NCI-H226 (cell line): Measurements from ENCODE around the gene PTPRN2.
"Not testable (repeated sequence)": the region's sequence is repeated elsewhere in the genome, so short reads cannot be mapped to it uniquely, and the experiment has no call there.

Source experiments
- DNase-seq: peaks from one replicate; pipeline ENCODE4 v3.0.0-alpha.2; 2015

PTPRN2 gene

DNA sequence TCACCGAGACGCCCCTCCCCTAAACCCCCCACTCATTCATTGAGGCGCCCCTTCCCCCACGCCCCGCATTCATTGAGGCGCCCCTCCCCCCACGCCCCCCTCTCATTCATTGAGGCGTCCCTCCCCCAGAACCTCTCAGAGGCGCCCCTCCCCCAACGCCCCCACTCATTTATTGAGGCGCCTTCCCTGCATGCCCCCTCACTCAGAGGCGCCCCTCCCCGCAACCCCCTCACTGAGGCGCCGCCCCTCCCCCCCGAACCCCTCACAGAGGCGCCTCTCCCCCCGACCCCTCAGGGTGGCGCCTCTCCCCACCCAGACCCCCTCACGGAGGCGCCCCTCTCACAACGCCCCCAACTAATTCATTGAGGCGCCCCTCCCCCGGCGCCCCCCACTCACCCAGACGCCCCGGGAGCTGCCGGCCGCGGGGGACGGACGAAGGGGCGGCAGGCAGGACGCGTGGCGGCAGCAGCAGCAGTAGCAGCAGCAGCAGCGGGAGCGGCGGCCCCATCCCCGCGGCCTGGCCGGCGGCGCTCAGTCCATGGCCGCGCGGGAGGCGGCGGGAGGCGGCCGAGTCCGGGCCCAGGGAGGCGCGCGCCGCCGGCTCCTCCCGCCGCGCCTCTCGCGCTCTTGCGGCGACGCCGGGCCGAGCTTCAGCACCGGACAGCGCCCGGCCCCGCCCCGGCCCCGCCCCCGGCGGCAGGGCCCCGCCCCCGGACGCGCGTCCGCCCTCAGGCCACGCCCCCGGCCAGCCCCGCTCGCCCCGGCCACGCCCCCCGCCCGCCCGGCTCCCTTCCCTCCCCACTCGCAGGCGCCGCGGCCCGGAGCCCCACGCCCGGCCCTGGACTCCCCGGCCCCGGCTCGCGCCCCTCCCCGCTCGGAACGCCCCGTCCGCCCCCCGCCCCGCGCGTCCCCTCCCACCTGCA lies at the start of gene PTPRN2:
PTPRN2 (minus strand) TSS at position 662 of the 923 bp plus-strand sequence.
- DNase-seq: peak; percentile 58

DNA sequence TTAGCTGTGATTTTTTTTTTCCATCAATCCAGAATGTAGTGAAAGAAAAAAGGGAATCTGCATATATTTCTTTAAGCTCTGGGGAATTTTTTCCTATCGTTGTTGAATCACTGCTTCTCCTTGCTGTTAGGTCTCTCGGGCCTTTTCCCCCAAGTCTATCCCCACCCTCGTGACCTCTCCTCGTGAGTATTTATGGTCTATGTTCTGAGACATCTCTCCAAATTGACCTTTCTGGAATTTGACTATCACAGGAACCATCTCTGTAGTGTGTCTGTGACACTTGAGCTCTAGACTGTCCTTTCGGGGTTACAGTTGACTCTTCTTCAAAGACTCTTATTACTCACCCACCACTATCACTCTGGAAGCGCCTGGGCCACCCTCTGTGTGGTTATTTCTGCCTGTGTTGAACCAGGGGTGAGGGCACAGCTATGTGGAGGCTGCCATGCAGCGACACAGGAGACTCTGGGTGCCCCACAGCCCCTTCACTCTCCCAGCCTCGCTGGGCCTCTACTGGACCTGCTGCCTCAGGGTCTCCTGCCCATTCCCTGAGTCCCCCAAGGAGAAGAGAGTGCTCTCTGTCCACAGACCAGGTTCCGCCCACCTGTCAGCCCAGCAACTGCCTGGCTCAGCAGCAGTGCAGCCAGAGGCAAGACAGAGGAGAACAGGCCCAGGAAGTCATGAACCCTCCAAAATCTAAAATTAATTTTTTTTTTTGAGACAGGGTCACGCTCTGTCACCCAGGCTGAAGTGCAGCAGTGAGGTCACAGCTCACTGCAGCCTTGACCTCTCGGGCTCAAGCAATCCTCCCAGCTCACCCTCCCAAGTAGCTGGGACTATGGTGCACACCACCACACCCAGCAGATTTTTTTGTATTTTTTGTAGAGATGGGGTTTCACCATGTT lies 45.7 kb upstream of the PTPRN2 start:
- no peak for DNase-seq

DNA sequence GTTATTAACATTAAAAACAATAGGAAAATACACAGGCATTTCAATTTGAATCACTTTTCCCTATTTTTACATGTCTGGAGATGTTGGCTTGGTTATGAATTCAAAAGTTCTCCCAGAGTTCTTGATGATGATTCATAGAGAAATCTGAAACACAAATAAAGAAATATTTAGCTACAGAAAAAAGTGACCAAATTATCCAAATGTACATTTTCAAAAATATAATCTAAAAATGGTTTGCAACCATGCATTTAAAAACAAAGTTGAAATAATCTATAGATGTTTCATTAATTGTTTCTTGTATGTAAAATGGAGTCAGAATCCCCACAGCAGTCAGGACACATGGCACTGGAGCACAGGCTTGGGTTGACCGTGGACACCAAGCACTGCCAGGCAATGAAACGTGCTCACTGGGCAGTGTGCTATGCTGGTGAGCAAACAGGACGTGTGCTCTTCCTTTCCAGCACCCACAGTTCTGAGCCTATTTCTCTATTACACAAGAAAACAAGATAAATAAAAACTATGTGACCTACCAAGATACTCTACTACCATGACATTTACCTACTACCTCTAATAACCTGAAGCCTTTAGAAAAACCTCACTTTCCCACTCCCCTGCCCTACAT lies 44.1 kb upstream of the PTPRN2 start:
- no peak for DNase-seq

DNA sequence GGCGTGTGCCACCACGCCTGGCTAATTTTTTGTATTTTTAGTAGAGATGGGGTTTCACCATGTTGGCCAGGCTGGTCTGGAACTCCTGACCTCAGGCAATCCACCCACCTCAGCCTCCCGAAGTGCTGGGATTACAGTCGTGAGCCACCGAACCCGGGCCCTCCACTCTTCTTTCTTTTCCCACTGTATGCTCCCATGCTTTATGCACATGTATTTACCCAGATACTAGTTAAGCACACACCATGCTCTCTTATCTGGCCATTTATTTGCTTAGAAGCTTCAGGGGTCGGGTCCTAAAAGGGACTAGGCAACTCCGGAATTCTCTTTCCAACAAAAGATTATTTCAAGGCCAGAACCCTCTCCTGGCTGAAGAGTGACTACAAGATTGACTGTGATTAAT lies 38.7 kb upstream of the PTPRN2 start:
- not testable (repeated sequence) for DNase-seq

DNA sequence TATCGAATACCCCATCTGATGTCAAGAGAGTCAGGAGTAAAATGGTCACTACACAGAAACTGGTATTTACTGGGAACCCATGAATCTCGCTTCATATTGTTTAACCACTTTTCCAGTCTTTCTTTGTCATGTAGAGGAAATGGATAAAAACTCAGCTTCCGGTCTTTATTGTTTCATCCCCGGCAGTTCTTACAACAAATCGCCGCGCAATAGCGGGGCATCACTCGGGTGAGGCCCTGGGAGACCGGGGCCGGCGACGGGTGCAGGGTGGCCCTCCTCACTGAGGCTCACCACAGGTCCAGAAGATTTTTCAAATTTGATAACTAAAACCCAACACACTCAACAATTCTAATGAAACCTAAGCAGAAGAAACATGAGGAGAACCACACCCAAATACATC lies 35.6 kb upstream of the PTPRN2 start:
- no peak for DNase-seq

DNA sequence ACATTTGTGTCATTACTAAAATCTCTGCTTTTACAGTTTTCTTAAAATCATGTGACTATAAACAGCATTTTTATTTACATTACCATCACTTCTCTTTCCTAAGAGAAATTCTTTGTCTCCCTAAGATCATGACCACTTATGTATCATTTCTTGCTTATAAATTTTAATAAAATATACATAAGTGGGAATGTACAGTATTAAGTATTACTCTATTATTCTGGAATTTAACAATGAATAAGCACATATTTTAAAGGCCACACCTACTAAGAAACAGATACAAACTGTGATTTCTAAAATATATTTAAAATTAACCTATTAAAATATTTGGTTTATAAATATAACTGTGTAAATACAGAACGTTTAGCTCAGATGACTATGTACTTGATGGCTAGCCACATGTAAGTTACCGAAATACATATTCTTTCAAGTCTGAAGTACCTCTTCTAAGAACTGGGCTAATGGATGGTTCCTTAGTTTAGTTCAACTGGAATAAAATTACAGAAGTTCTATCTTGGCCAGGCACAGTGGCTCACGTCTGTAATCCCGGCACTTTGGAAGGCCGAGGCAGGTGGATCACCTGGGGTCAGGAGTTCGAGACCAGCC lies 33.3 kb upstream of the PTPRN2 start:
- DNase-seq: no peak

DNA sequence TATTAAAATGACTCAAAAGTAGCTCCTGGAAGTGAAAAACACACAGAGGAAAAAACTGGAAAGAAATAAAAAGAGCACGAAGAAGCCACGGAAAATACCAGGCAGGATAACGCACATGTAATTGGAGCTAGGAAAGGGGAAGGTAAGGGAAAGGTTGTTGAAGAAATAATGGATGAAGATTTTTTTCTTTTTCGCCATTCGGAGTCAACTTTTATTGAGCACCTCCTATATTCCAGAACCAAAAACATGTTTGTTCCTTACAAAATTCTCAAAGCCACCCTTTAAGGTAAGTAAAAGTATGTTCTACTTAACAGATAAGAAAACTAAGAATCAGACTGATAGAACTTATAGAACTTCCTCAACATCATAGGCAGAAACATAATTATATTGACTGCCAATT lies 32.8 kb upstream of the PTPRN2 start:
- no peak for DNase-seq

DNA sequence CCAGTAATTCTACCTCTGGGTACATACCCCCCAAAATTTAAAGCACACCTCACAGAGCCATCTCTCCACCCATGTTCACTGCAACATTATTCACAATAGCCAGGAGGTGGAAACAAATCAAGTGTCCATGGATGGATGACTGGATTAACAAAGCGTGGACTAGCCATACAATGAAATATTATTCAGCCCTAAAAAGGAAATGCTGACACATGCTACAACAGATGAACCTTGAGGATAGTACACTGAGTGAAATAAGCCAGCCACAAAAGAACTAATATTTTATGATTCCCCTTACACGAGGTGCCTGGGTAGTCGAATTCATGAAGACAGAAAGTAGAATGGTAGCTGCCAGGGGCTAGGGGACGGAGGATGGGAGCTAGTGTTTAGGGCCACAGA lies 31.1 kb upstream of the PTPRN2 start:
- no peak for DNase-seq

DNA sequence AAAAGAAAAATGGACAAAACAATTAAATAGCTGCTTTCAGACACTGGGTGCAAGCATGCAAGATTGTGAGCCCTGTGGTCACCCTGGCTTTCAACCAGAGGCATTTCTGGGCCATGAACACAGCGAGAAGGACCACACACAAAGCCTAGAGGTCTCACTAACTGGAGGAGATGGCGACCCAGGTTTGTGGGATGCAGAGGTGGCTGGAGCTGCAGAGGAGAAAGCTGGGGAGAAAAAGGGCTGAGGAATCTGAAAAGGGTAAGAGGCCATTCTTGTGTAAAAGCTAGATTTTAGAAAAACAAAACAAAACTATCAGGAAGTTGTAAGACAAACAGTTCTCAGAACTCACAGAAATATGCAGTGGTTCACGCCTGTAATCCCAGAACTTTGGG lies 30.1 kb upstream of the PTPRN2 start:
- no peak for DNase-seq

DNA sequence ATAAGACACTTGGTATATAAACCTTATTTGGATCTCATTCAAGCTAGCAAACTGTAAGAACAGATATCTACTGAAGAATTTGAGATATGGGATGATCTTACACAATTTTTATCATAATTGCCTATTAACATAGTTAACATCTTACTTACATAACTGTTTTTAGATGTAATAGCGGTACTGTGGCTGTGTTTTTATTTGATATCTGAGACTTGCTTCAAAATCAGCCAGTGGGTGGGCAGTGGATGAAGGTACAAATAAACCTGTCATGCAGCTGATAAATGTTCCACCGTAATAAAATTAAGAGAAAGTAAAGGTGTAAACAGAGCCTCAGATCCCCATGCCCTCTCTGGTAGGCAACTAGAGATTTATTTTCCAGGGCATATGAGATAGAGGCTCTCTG lies 28.4 kb upstream of the PTPRN2 start:
- DNase-seq: no peak

DNA sequence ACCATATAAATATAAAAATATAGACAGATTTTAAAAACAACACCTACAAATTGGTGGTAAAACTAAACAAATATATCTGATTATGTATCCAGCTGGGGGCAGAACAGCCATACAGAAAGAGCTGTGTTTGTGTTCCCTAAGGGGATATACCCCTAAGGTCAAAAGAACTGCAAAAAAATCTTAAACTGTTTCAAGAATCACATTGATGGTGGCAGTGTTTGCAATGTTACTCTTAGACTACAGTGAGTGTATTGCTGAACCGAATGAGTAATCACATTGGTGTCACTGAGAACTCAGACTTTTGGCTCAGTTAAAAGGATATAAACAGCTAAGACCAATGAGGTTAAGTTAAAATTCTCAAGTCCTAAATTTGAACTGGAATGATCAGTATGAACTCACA lies 27.1 kb upstream of the PTPRN2 start:
- no peak for DNase-seq

DNA sequence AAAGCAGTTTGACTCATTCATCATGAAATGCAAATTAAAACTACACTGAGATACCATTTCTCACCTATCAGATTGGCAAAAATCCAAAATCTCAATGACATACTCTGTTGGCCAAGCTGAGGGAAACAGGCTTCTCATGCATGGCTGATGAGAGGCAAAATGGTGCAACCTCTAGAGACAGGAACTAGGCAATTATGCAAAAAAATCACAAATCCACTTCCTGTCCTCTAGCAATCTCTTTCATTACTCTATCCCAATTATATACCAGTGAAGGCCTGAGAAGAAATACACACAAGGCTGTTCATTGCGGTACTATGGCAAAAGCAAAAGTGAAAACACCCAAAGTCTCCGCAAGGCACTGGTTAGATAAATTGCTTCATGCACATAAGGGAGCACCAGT lies 25.9 kb upstream of the PTPRN2 start:
- no peak for DNase-seq

DNA sequence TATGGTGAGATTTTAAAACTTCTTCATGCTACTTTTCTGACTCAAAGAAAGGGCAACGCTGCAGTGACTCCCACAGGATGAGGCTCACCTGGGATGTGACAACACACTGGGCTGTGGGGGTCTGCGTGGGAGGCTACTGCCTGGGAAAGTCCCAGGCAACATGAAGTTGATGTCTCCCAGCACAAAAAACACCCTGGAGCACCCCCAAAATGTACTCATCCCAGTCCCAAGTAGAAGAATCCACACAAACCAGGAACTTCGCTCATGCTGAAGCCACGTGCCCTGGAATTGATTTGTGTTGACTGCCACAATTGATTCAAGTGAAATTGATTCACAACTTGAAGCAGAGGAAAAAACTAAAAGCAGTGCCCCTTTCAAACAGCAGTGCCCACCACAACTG lies 24.9 kb upstream of the PTPRN2 start:
- DNase-seq: no peak

DNA sequence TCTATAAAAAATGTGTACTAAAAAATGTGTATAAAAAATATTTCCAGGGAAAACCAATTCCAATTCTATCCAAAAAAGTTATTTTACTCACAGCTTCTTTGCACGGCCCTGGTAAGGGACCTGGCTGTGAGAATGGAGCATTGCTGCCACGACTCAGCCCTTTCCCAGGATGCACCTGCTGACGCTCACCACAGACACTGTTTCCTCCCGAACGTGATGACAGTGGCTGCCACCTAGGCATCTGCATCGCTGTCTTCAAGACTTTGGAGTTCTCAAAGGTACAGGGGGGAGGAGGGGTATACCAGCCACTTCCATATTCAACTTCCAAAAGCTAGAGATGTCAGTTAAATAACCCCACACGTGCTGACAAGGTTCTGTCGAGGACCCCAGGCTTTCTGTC lies 23.9 kb upstream of the PTPRN2 start:
- no peak for DNase-seq

DNA sequence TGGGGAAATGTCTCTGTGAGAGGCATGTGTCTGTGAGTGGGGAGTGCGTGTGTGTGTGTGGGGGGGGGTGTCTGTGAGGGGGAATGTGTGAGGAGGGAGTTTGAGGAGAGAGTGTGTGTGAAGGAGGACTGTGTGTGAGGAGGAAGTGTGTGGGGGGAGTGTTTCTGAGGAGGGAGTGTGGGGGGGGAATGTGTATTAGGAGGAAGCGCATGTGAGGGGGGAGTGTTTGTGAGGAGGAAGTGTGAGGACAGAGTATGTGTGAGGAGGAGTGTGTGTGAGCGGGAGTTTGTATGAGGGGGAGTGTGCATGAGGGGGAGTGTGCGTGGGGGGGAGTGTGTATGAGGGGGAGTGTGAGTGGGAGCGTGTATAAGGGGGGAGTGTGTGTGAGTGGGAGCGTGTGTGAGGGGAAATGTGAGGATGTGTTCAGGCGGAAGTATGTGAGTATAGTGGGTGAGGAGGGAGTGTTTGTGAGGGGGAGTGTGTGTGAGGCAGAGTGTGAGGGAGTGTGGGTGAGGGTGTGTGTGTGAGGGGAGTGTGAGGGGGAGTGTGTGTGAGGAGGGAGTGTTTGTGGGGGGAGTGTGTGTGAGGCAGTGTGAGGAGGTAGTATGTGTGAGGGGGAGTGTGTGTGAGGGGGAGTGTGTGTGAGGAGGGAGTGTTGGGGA lies 21.8 kb upstream of the PTPRN2 start:
- DNase-seq: no peak

DNA sequence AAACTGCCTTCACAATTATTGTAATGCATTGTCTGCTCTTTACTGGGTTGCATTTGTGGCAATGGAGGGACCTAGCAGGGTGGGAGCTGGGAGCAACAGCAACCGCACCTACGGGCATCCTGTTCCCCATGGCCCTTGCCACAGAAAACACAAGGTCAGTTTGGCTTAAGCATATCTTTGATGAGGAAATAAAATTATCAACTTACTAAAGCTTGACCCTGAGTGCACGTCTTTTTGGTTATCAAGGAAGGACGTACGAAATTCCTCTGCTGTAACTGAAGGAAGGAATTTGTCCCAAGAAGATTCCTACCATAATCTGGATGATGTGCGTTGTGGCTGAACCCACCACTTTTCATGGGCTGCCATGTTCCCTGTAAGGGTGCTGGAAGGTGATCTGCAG lies 19.9 kb upstream of the PTPRN2 start:
- no peak for DNase-seq

DNA sequence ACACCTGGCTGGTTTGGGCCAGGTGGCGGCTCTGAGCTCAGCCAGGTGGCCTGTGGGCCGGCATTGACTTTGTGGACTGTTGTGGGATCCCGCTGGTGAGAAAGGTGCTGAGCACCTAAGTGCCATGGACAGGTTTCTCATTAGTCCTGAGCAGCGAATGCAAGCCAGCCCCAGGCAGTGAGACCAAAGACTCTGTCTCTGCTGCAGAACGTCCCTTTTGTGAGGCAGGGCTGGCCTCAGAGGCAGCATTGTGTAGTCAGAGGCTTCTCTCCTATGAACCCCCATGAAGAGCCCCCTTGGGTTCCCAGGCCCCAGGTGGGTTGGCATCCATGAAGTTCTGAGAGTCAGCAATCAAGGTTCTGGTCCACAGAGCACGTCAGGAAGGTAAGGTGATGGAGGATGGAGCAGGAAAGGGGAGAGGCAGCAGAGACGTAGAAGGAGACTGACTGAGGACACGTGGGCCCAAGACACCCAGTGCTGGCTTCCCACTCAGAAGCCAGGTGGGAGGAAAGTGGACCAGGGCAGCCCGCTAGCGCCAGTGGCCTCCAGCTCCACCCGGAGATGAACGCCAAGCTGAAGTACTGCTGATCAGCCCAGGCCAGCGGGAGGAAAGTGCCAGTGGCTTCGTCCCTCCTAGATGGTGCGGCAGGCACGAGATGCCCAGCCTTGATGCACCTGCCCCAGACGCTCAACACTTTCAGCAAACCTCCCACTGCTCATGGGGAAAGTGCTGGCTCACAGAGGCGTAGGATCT lies 19.2 kb upstream of the PTPRN2 start:
- DNase-seq: no peak

DNA sequence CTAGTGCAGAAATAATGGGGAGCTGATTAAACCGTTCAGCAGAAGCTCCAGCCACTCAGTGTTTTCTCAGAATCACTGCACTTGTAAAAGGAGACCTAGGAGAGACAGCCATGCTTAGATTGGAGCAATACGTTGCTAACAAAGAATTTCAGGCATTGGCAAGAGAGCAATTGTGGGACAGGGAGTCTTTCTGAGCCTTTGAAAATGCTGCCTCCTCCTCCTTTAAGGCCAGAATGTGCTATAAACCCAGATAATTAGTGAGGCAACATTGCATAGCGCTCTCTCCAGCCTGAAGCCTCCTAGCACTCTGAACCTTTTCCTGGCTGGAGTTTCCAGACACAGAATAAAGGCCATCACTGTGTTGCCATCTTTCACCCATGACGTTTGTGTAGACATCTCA lies 18.5 kb upstream of the PTPRN2 start:
- no peak for DNase-seq

DNA sequence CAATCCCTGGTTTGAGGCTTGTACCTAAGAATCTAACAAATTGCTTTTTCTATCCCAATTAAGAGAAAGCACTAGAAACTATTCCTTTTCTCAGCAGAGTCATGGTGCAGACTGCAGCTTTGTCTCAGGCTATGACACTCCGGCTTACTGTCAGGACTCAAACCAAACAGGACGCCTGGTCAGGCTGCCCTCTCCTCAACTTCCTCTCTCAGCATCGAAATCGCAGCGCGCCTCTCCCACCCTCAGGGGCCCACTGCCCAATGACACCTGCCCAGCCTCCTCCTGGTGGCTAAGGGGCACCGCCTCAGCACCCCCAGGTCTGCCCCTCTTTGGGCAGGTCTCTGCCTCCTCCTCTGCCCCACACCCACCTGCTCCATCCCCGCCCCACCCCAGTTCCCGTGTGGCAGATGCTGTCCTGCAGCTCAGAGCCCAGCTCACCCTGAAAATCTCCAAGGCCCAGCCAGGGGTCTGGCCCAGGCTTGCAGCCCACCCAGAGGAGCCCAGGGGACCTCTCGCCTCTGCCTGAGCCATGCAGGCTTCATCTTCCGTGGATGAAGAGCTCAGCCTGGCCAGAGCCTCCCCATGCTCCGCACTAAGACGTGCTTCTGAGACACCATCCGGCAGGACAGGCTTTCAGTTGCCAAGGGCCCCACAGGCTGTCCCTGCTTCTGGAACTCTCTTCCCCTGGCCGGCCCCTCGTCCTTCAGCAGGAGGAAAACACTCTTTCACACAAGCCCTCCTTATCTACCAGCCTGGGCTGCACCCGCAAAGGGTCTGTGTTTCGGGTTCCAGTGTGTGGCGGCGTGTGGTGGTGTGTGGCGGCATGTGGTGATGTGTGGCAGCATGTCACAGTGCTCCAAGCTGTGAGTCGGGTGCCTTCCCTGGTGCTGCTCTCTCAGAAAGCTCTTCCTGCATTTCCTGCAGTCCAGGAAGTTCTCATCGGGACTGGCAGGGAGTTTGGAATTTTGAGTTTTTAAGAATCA lies 16.4 kb upstream of the PTPRN2 start:
- DNase-seq: no peak
